Fibroblast of villous mesenchyme (primary cell): Measurements from ENCODE around the gene ADPRHL1. TPM values are rescaled to one million over a fixed set of nuclear protein-coding genes. Genes with fewer than 3 reads are reported as not detected.

ENCODE experiments used
- DNase-seq: peaks from one replicate; pipeline ENCODE4 v3.0.0-alpha.2; 2010; ENCODE audit warnings: low read depth
- H3K4me3 ChIP-seq: 2 replicates; pipeline ENCODE4 v1.5.1; 2011; ENCODE audit warnings: low read depth, mild to moderate bottlenecking, low read length
- CTCF ChIP-seq: IDR thresholded peaks from 2 replicates; pipeline ENCODE4 v1.5.1; 2012; ENCODE audit warnings: low read depth, mild to moderate bottlenecking, low read length; ENCODE audit not compliant: insufficient read depth
- total RNA-seq: library from RNA; depleted of rRNA; stranded (reverse); fragments of >200 nt; gene quantifications from 2 replicates; pipeline ENCODE4 v1.2.3, GENCODE V29; 2012

ADPRHL1 gene
- total RNA-seq, 1 donor: 1.3 TPM

DNA sequence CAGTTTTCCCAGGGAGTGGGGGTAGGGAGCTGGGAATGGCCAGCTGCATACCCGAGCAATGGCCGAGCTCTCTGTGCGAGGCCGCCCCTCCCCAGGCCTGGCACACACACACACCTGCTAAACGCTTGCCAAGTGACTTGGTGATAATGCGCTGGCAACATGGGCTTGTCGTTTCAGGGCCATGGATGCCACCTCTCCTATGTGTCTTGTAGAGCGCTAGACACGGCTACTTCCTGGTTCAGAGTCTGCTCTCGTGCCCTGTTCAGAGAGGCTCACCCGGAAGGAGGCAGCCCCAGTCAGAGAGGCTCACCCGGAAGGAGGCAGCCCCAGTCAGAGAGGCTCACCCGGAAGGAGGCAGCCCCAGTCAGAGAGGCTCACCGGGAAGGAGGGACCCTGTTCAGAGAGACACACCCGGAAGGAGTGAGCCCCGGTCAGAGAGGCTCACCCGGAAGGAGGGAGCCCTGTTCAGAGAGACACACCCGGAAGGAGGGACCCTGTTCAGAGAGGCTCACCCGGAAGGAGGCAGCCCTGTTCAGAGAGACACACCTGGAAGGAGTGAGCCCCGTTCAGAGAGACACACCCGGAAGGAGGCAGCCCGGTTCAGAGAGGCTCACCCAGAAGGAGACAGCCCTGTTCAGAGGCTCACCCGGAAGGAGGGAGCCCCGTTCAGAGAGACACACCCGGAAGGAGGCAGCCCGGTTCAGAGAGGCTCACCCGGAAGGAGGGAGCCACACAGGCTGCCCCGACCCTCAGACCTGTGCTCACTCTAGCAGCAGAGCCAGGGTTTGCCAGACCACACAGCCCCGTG lies 4.2 kb downstream of the ADPRHL1 start:
- TF ChIP-seq CTCF: no peak
- DNase-seq: peak; percentile 89
- H3K4me3 ChIP-seq: peak overlapping the region; percentile 70

DNA sequence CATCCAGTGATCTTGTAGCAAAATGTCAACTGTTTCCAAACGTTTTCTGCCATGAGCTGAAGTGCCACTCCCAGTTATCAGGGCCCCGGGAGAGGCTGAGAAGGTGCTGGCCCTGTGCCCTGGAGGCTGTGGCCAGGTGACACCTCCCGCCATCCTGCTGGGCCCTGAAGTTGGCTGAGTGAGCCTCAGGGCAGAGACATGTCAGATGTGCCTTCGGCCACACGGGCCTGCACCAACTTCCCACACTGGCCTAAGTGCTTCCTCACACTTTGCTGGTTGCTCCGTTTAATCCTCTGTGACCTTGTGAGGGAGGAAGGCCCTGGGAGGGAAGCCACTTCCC lies 4.8 kb downstream of the ADPRHL1 start:
- no peak for TF ChIP-seq CTCF
- peak; percentile 42 for DNase-seq
- peak overlapping the region; percentile 70 for H3K4me3 ChIP-seq

DNA sequence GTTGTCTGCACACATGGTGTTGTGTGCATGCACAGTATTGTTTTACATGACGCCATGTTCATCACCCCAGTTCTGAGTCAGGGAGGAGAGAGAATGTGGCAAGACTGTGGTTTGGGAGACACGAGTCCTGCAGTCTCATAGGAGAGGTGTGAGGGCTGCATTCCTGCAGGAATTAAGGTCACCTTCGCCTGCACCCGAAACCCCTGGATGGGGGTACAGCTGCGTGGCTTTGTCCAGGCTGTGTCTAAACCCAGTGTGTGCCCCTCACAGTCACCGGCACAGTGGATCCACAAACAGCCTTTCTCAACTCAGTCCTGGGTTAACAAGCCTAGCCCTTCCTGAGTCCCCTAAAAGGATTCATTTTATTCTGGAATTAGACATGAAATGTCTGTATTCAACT lies 5.7 kb downstream of the ADPRHL1 start:
- DNase-seq: no peak
- no peak overlapping the region for H3K4me3 ChIP-seq
- TF ChIP-seq CTCF: no peak

DNA sequence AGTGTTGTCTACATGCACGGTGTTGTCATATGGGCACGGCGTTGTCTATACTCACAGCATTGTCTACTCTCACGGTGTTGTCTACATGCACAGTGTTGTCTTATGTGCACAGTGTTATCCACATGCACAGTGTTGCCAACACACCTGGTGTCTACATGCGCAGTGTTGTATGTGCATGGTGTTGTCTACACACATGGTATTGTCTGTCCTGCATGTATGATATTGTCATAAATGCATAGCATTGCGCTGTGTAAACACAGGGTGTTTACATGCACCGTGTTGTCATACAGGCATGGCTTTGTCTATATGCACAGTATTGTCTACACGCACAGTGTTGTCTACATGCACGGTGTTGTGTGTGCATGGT lies 6.8 kb downstream of the ADPRHL1 start:
- TF ChIP-seq CTCF: no peak
- no peak for DNase-seq
- no peak overlapping the region for H3K4me3 ChIP-seq

DNA sequence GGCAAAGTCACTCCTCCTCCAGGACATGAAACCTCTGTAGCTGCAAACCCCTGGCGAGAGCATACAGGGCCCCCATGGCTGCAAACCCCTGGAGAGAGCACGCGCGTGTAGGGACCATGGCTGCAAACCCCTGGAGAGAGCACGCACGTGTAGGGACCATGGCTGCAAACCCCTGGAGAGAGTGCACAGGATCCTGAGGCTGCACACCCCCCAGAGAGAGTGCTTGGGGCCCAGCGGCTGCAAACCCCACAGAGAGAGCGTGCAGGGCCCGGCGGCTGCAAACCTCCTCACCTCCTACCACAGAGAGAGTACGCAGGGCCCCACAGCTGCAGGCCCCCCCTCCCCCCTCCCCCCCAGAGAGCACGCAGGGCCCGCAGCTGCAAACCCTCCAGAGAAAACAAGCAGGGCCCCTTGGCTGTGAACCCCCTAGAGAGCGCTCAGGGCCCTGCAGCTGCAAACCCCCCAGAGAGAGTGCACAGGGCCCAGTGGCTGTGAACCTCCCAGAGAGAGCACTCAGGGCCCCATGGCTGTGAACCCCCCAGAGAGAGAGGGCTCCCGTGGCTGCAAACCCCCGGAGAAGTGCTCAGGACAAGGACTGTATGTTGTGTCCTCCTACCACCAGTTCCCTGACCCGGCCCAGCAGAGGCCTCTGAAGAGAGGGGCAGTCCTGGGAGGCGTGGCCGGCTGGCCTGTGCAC lies 7.3 kb downstream of the ADPRHL1 start:
- H3K4me3 ChIP-seq: no peak overlapping the region
- no peak for DNase-seq
- no peak for TF ChIP-seq CTCF

DNA sequence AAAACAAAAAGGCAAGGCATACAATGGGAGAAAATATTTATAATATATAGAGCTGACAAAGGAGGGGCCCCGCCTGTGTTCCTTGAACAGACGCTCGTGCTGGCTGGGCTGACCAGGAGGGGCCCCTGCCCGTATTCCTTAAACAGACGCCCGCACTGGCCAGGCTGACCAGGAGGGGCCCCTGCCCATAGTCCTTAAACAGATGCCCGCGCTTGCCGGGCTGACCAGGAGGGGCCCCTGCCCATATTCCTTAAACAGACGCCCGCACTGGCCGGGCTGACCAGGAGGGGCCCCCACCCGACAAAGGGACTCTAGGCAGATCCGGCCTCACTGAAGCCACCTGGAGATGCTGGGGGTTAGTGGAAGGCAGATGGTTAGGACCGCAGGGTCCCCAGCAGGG lies 9.3 kb downstream of the ADPRHL1 start:
- no peak for TF ChIP-seq CTCF
- no peak for DNase-seq
- no peak overlapping the region for H3K4me3 ChIP-seq
